GM21717 (cell line): ENCODE results near the gene AREL1.

ENCODE experiments used
- ATAC-seq: cut with Tn5 transposase; IDR thresholded peaks from one replicate; pipeline ENCODE4 v1.9.1; 2021; ENCODE audit warnings: mild to moderate bottlenecking, moderate library complexity; ENCODE audit not compliant: unreplicated experiment

AREL1 gene

DNA sequence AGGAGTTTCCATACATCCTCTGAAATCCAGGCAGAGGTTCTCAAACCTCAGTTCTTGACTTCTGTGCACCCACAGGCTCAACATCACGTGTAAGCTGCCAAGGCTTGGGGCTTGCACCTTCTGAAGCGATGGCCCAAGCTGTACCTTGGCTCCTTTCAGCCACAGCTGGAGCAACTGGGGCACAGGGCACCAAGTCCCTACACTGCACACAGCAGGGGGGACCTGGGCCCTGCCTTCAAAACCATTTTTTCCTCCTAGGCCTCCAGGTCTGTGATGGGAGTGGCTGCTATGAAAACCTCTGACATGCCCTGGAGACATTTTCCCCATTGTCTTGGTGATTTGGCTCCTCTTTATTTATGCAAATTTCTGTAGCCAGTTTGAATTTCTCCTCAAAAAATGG, 10.6 kb downstream of the AREL1 start:
- no peak for ATAC-seq

DNA sequence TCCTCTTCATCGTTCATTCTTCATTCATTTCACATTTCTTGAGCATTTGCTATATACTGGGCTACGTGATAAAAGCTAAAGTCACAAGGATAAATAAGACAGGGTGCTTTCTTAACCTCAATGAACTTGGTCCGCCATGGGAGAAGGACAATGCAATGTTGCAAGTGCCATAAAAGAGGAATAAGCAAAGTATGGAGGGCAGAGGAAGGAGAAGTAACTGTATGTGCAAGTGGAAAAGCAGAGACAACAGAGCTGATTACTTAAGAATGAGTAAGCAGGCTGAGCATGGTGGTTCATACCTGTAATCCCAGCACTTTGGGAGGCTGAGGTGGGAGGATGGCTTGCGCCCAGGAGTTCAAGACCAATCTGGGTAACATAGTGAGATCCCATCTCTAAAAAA, 14.4 kb downstream of the AREL1 start:
- no peak for ATAC-seq

DNA sequence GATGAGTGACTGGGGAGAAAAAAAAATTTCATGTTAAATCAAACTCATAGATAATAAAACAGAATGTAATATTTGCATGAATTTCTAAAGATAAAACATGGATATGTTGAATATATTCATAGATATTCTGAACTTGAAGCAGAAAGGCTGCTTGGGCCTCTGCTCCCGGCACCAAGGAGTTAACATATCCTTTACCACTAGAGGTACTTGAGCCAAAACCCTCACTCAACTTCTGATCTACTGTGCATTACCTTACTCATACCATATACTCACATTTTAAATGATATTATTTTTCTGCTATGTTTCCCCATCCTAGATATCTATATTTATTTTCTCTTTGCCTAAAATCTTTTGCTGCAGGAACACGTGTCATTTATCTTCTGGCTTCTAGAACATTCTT, 14.9 kb downstream of the AREL1 start:
- no peak for ATAC-seq

DNA sequence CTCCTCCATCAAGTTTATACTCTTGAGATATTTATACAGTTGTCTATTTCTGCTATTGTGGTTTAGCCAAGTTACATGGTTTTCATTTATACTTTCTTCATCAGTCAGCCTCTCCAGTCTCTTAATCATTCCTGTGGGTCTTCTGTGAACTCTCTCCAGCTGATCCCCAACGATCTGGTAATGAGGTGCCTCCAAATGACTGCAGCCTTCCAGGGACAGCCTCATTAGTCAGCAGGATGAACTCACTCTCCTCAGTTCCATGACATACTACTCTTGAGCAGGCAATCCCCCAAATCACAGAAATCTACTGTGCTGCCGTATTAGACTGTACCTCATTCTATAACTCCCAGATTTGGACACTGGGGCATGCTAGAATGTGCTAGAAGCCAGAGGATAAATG, 15.3 kb downstream of the AREL1 start:
- ATAC-seq, result no peak

DNA sequence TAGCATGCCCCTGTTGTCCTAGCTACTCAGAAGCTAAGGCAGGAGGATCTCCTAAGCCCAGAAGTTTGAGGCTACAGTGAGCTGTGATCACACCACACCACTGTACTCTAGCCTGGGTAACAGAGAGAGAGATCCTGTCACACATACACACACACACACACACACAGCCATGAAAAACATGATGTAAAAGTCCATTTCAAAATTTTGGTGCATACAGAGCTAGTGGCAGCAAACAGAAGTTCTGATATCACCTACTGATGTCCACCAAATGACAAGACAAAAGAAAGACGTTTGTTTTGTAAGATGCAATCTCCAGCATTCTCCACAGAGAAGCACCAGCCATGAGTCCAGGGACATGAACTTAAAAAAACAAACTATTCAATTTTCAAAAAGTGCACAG, 15.9 kb downstream of the AREL1 start:
- ATAC-seq, result no peak

DNA sequence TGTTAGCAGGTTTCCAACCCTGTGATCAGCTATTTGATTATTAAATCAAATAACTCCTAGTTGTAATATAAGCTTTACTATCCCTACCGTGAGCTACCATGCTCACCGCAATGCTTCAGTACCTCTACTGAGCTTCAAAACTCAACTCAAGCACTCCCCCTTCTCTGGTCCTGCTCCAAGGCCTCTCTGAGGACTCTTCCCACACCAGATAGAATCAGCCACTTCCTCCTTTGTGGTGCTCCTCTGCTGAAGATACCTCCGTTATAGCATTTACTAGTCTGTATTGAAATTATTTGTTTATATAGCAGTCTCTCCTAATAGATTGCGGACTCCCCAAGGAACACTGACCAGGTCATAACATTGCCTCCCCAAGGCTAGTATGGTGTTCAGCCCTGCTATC, 17.5 kb downstream of the AREL1 start:
- no peak for ATAC-seq

DNA sequence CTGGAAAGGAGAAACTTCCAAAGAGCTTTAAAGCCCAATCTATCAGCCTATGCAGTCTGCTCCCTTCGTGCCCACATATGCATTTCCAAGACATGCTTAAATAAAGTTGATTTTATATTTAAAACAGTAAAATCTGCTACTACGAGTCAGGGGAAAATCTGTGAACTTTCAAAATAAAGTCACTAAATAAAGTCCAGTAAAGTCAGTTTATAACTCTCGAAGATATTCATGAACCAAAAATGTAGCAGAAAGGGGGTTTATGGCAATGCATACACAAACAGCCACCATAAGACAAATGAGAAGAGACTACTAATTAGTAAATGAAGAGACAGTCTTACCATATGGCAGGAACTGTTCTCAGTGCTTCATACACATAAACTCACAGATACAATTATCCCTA, 19.7 kb downstream of the AREL1 start:
- no peak for ATAC-seq

DNA sequence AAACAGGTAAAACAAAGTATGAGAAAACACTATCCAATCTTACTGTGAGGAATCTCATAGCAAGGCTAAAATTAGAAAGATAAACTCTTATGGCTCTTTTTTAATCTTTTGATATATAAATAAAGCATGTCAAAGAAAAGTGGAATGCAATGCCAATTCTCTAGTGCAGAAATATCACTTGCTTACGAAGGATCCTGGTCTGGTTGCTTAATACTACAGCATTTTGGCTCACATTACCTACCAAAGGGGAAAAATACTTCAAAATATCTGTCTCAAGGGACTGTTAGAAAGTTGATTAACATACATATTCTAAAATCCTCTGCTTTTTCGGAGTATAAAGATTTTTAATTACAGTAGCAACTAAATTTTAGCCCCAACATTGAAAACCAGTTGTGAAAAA, 21.4 kb downstream of the AREL1 start:
- ATAC-seq, result no peak

DNA sequence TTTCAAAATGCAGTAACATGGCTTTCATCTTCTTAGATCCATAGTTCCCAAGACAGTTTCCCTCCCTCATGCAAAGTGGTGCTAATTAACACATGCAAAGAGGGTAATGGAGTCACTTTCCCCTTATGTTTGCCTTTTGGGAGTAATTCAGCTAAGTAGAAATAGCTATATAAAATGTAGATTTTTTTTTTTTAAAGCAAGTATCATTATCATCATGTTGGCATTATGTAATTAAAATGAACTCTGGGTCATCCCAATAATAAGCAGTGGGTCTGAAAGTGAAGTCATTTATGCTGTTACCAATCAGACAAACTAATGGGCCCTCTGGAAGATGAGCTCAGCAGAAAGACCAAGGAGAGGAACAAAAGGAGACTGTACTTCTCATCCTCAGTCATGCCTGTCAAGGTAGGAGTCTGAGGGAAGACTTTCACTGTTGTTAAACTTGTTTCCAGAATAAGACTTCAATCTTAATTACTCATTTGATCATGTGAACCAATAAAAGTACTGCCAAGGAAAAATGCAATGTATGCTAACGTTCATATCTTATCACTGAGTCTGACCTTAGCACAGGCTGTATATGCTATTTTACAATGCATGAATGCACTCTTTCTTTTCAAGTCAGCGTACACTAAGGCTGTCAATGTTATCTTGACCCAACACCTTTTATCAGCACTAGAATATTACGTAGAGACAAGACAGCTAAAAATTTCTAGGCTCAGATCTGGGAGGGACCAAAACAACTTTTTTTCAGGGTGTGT, 26.8 kb downstream of the AREL1 start:
- ATAC-seq, result no peak

DNA sequence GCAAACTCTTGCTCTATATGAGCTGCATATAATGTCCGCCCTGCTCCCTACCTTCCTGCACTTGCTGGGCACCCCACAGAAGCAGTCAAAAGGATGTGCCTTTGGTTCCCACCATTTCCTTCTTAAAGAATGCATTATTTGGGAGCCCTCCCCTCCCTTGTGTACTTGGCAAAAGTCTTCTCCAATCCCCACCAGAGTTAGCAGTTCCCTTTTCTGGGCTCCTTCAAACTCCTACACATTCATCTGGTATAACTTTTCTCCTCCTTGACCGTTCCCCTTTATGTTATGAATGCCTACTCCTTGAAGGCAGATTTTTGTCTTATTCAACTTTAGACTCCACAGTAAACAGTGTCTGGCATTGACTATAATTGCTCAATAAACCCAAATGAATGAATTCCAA, 27.8 kb downstream of the AREL1 start:
- no peak for ATAC-seq

DNA sequence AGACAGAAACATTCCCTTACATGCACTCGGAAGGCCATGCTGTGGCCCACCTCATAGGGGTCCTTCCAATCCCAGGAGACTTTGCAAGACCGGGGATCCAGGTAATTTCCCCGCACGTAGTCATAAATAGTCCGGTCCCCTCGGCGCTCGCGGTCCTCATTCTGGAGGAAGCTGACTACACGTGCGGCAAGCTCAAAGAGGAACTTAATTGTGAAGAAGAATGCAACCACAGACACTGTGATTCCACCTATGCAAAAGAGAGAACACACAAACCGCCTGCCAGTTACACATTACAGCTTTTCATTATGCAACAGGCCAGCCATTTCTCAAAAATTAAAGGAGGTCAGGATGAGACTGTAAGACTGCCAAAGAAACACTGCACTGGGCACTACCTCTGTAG, 28.4 kb downstream of the AREL1 start:
- no peak for ATAC-seq

DNA sequence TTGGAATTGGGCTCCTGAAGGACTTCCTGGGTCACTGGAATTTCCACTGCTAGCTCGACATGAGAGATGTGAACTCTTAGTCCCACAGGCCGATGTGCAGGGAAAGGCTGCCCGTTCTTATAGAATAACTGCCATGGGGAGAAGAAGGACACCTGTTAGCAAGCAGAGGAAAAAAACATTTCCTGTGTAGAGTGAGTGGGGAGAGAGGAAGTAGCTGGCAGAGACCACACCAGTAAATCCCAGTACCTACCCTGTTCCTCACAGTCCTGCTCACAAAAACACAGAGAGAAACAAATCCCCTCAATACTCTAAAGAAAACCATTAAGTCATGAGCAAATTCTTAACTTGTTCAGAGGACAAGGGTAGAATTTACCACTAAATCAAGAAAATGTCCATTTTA, 29.5 kb downstream of the AREL1 start:
- ATAC-seq, result no peak

DNA sequence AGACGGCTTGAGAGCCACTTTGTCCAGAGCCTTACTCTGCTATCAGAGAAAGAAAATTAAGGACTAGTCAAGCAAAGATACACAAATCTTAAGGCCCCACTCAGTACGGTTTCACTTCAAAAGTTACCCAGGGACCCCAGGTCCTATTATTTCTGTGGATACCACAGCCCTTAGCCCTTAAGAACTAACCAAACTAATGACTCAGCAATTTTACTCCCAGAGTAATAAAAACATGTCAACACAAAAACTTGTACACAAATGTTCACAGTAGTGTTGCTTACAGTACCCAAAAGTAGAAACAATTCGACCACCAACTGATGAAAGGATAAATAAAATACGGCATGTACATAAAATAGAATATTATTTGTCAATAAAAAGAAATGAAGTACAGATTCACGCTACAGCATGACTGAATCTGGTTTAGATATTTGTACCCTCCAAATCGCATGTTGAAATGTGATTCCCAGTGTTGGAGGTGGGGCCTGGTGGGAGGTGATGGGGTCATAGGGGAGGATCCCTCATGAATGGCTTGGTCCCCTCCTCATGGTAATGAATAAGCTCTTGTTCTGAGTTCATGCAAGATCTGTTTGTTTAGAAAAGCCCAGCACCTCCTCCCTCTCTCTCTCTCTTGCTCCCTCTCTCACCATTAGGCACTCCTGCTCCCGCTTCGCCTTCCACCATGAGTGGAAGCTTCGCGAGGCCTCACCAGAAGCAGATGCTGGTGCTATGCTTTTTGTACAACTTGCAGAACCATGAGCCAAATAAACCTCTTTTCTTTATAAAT, 30.5 kb downstream of the AREL1 start:
- ATAC-seq, result no peak

DNA sequence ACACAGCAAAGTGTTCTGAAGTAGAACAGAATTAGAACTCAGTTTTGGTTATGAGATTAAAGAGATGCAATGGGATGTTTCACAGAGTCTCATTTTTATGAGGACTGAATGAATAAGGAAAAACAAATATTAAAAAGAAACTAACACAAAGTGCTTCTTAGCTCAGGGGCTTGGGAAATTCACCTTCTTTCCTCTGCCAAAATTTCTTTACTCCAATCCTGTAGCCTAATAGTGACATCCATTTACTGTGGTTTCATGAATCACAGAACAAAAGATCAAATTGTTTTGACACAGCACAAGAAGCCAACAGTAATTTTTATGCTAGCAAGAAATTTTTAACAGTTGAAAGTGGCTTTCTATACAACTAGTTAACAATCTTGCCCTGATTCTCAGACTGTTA, 37.7 kb downstream of the AREL1 start:
- ATAC-seq, result no peak

DNA sequence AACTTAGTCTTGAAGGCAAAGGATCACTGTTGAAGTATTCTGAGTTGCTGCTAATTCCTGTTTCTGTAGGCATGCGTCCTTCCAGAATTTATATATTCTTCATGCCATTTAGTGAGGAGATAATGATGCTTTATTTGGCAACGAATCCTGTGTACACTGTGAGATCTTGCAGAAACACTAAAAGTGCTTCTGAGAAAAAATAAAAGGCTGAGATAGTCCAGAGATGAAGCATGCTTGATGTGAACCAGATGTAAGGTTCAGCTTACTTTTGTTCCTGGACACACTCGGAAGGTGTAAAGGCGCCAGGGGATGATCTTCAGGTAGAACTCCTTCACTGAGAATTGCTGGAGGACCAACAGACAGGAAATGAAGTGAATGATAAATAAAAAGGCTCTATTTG, 39.1 kb downstream of the AREL1 start:
- no peak for ATAC-seq

DNA sequence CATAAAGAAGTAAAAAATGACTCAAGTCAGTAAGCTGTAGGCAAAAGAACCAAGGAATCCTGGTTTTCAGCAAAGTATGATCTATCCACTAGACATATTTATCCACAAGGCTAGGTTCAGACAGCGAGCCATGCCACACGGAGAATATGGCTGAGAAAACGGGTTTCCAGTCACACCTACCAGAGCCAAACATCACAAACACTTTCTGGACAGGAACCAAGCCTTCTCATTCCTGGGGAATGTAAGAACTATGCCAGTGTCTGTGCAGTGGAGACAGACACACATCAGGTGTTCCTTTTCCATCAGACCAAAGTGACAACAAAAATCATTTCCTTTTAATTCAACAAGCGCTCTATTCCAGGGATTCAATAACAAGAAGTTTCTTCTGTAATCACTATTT, 41.1 kb downstream of the AREL1 start:
- ATAC-seq, result no peak

DNA sequence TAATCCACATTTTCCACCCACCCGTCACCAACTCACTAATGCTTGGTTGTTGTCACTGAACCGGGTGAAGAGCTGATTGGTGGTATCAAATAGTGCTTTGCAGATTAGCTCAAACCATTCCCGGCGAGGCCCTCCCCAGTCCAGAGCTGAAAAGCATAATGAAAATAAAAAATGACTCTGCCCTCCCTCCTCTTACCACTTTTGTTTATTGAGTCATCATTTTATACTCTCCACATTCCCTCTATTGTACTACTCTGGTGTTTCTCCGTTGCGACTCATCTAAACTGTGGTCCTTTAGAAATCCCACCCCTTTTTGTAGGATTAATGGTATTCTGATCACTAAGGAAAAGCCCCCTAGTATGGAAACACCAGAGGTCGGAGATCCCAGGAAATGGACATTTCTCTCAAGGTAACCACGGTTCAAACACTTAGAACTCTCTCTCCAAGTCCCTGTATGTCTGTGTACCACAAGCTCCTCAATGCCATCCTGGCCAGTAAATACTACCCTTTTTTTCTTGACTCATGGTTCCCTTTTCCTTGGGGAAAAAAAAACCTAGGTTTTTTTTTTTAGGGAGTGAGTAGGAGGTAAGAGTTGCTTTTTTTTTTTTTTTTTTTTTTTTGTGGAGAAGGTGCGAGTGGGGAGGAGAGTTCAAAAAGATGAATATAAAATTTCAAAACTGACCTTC, 42.0 kb downstream of the AREL1 start:
- ATAC-seq, result no peak

DNA sequence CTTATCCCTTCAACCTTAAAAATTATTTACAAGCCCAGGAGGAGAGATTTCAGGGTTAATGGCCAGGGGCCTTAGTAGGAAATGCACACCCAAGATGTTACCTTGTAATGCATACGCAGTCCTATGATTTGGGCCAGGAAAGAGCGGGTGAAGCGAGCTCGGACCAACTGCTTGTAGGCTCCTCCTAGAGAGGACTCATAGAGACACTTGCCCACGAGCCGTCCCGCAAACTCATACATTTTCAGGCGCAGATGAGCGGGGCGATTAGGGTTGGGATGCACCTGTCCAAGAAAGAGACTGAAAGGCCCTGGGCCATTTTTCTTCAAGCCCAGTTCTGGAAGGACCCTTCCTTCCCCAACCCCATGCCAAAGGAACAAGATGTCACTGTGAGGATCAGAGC, 43.0 kb downstream of the AREL1 start:
- ATAC-seq, result no peak

DNA sequence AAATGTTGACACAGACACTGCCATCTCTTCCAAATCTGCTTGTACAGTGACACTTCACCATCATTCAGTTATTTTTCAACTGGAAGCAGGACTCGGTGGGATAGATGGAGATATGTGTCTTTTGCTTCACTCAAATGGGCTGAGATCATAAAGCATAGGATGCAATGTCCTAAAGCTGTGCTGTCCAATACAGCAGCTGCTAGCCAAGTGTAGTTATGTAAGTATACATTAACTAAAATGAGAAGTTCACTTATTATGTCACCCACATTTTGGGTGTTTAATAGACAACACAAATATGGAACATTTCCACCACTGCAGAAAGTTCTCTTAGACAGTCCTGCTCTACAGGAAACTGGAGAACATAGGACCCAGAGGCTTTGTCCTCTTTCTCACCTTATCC, 43.6 kb downstream of the AREL1 start:
- no peak for ATAC-seq

DNA sequence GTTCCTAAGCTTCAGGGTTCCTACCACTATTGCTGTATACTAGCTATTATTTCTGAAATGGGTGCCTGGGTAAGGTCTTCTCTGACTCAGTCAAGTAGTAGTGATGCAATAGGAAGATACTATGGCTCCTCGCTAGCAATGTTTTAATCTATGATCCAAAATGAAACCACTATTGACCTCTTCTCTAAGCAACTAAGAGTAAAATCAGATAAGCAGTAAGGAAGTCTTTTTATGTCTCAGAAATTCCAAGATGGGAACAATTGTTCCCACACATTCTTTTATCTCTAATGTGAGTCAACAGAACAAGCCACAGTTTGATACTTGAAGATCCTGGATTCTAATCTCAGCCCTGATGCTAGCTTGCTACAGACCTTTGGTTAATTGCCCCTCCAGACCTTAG, 45.1 kb downstream of the AREL1 start:
- ATAC-seq, result no peak

DNA sequence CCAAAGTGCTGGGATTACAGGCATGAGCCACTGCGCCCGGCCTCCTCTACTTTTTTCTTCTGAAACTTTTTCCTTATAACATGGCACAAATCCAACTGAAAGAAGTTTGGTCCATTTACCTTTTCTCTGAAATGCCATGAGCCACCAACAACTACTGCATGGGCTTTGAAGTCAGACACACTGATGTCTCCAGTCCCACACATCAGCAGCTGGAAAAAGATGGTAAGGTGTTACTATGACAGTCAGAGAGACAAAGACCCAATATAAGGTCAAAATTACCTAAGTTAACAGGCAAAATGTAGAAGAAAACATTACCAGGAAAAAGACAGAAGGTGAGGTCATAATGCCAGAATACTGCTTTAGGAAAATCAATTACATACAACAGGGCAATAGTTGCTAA, 48.2 kb downstream of the AREL1 start:
- no peak for ATAC-seq

DNA sequence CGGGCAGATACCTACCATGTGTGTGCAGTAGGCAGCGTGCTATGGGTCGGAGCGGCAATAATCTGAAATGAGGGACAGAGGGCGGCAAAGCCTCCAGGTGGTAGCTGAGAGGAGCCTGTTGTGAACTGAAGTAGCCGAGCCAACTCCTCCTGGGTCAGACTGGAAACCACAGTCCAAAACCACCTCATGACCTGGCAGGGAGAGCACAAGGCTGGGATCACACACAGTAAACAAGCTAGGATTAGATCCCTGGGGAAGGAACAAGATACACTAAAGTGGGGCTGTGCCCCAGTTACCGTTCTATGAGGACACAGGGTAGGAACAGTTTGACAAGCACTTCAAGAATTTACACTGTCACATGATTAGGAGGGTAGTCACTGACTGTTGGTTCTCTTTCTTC, 49.0 kb downstream of the AREL1 start:
- ATAC-seq, result no peak
